Large intestine (tissue), 3 donors: ENCODE results near the gene KLK8. TPM values are rescaled to one million over a fixed set of nuclear protein-coding genes. Genes with fewer than 3 reads are reported as not detected.

ENCODE experiments used
- DNase-seq, 2 donors: peaks; one replicate each; pipeline versions ENCODE4 v3.0.0 to v3.0.0-alpha.2; 2013
- H3K27ac ChIP-seq: one replicate; pipeline ENCODE4 v1.5.1; 2013; ENCODE audit warnings: low read length
- H3K27me3 ChIP-seq: 2 replicates; pipeline ENCODE4 v1.6.1; 2013; ENCODE audit warnings: low read length; ENCODE audit not compliant: control insufficient read depth, insufficient read depth
- H3K36me3 ChIP-seq: 2 replicates; pipeline ENCODE4 v1.6.1; 2013; ENCODE audit warnings: low read length; ENCODE audit not compliant: control insufficient read depth, insufficient read depth
- H3K4me1 ChIP-seq: one replicate; pipeline ENCODE4 v1.6.1; 2013; ENCODE audit warnings: low read length; ENCODE audit not compliant: control insufficient read depth, insufficient read depth
- H3K4me3 ChIP-seq: one replicate; pipeline ENCODE4 v1.5.1; 2013; ENCODE audit warnings: low read length
- H3K9me3 ChIP-seq: one replicate; pipeline ENCODE4 v1.6.1; 2013; ENCODE audit warnings: mild to moderate bottlenecking, low read depth, low read length, moderate library complexity; ENCODE audit not compliant: control insufficient read depth
- WGBS: methylation state at CpG from one replicate; pipeline ENCODE4 v1.1.5; 2013; ENCODE audit warnings: low lambda C conversion rate; ENCODE audit not compliant: insufficient coverage; 5-methylcytosine and 5-hydroxymethylcytosine counted together
- polyA plus RNA-seq: library from polyadenylated mRNA; unstranded; fragments of 120-200 nt; gene quantifications from one replicate; pipeline ENCODE4 v1.2.1, GENCODE V29; 2013

Gene KLK8
- polyA plus RNA-seq, 1 donor: 0.79 TPM

GRCh38 chr19:51019544-51019925 lies 18.1 kb upstream of the KLK8 start, which contains the start of gene KLK10:
Gene KLK10 (minus strand): TSS chr19:51019709. CDS start chr19:51019130, 579 bp downstream.
- Histone ChIP-seq H3K36me3 (no peaks in the 10 kb centered on the region), H3K4me3 (no peak within 1 kb of the TSS), H3K27ac (no peak within 1 kb of the TSS), H3K4me1 (no peaks in the 10 kb centered on the region), H3K9me3 (peaks cover 4% of the 10 kb centered on the region), H3K27me3 (peaks cover 60% of the 10 kb centered on the region)
- no CpG with 5 or more reads among the region's 14 CpGs for WGBS
- no peak for DNase-seq

DNA sequence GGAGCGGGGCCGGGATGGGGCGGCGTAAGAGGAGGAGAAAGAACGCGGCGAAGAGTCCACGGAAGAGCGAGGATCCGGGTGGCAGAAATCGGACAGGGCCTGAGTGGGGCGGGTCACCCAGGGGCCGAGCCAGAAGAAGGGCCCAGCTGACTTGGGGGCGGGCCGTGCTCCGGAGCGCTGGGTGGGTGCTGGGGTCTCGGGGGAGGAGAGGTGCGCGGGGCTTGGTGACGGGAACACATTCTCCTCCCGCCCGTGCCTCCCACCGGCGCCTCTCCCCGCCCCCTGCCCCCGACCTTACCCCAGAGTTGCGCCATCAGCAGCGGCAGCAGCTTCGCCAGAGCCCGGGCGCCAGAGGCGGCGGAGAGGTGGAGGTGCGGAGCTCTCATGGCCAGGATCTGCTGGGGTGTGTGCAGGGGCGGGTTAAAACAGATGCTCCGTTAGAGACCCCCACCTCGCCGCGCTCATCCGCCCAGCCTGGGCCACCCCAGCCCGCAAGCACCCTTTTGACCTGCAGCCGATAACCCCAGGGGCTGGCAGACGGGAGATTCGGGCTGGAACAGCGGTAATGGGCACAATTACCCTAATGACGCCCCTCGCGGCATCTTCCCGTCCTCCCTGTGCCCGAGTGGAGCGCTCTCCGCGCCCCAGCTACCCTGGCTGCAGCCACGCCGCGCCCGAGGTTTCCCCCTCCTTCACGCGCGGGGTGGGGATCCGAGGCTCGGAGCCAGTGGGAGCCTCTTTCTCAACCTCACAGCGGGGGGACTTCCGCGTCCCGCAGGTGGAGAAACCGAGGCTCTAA lies 17.5 kb upstream of the KLK8 start:
- H3K9me3 ChIP-seq: peaks cover 4% of the 10 kb centered on the region
- no peaks in the 10 kb centered on the region for H3K4me1 ChIP-seq
- H3K36me3 ChIP-seq: no peaks in the 10 kb centered on the region
- no peak overlapping the region for H3K4me3 ChIP-seq
- H3K27me3 ChIP-seq: peaks cover 65% of the 10 kb centered on the region
- no peak overlapping the region for H3K27ac ChIP-seq
- no CpG with 5 or more reads among the region's 68 CpGs for WGBS
- DNase-seq: no peak

DNA sequence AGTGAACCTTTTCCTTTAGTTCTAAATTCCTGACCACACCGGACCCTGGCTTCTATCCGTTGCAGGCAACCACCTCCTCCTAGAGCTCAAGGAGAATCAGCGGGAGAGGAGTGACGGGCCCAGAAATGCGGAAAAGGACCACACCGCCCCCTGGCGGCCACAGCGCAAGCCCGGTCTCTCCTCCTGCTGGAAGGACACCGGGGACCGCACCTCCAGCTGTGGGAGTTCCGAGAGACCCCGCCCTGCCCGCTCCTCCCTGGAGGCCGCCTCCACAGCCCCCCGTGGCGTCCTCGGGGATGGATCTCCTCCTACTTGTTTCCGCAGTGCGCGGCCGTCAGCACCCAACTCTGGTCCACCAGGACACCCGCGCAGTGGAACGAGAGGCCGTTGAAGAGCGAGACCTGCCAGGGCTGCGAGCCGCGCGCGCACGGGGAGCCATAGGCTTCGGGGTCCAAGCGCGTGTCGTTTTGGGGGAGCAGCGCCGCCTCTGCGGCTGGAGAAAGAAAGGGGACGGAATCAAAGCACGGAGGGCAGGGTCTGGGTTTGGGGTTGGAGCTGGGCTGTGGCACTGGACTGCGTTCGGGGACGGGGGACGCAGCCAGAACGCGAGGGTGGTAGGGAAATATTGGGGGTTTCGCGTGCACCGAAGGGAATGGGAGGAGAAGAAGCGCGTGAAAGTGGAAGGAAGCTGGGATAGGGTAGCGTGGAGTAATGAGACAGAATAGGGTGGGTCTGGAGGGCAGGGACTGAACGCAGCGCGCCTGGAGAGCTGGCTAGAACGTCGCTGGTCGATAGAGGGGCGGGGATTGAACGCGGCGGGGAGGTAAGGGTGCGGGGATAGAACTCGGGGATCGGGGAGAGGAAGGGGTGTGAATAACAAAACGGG lies 15.6 kb upstream of the KLK8 start:
- no CpG with 5 or more reads among the region's 68 CpGs for WGBS
- no peaks in the 10 kb centered on the region for H3K36me3 ChIP-seq
- peaks cover 65% of the 10 kb centered on the region for H3K27me3 ChIP-seq
- H3K4me1 ChIP-seq: no peaks in the 10 kb centered on the region
- no peak overlapping the region for H3K4me3 ChIP-seq
- no peak overlapping the region for H3K27ac ChIP-seq
- peaks cover 4% of the 10 kb centered on the region for H3K9me3 ChIP-seq
- DNase-seq: peak in 1 of 2 donors; percentile 18

- H3K4me3 ChIP-seq: no peak overlapping the region
- peaks cover 4% of the 10 kb centered on the region for H3K9me3 ChIP-seq
- H3K27me3 ChIP-seq: peaks cover 61% of the 10 kb centered on the region
- no CpG with 5 or more reads among the region's 19 CpGs for WGBS
- no peaks in the 10 kb centered on the region for H3K4me1 ChIP-seq
- no peaks in the 10 kb centered on the region for H3K36me3 ChIP-seq
- no peak overlapping the region for H3K27ac ChIP-seq
- no peak for DNase-seq
Observed at GRCh38 chr19:51015691-51016267, 14.4 kb upstream of the KLK8 start.

DNA sequence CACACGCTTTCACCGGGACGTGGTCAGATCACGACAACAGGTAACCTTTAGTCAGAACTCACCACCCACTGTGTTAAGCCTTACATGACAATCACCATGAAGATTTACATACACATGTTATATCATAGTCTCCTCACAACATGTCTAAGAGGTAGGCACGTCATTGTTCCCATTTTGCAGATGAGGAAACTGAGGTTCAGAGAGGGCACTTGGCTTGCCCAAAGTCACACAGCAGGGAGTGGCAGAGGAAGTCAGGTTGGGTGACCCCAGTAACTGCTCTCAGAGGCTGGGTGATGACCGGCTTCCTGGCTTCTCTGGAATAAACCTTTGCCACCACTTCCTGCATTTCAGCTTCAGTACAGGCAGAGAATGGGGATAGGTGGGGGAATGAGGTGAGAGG lies 12.8 kb upstream of the KLK8 start:
- peaks cover 52% of the 10 kb centered on the region for H3K27me3 ChIP-seq
- H3K36me3 ChIP-seq: no peaks in the 10 kb centered on the region
- no peak for DNase-seq
- H3K4me3 ChIP-seq: no peak overlapping the region
- no peaks in the 10 kb centered on the region for H3K4me1 ChIP-seq
- peaks cover 4% of the 10 kb centered on the region for H3K9me3 ChIP-seq
- H3K27ac ChIP-seq: no peak overlapping the region
- WGBS: 100% methylated on average over 1 of the region's 6 CpGs

DNA sequence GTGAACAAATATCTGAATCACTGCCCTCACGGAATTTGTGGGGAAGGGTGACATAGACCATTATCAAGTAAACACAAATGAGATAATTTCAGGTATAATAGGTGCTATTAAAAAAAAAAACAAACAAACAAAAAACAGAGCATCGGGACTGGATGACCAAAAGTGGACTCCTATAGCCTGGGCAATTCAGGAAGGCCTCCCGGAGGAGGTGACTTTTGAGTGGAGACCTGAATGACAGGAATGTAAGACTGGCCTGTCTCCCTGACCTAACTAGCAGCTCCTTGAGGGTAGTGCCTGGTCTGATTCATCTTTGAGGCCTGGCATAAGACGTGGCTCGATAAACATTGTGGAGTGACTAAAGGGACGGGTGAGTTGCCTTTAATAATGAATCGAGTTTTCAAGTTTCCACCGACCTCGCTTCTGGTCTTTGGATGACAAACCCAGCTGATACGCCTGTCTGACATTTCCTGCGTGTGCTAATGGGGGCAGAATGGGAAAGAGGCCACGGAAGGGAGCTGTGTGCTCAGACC lies 11.3 kb upstream of the KLK8 start:
- Histone ChIP-seq H3K27ac (no peak overlapping the region), H3K27me3 (peaks cover 37% of the 10 kb centered on the region), H3K4me1 (no peaks in the 10 kb centered on the region), H3K36me3 (no peaks in the 10 kb centered on the region), H3K9me3 (peaks cover 4% of the 10 kb centered on the region), H3K4me3 (no peak overlapping the region)
- no peak for DNase-seq
- no CpG with 5 or more reads among the region's 12 CpGs for WGBS

DNA sequence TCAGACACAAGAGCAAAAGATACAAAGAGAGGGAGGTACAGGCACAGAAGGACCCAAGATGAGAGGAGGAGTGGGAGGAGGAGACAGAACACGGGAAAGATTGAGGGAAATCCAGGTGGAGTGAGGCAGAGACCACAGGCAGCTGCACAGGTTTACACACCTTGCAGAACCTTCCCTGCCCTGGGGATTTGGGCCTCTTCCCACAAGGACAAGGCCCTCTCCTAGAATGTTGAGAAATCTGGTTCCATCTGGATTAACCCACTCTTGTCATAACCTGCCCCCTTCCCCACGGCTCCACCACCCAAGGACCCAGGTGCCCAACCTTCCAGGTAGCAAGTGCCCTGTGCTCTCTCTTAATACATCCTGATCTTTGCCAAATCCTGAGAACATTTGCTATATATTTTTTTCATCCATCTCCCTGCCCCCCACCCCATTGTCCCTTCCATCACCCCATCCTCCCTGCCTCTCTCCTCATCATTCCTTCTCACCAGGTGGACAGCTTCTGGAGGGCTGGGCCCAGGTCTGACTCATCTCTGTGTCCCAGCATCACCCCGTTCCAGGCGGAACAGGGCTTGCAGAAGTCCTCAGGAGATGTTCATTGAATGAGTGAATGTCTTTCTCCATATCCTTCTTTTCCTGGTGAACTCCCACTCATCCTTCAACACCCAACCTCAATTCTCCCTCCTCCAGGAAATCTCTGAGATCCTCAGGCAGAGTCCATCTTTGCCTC lies 8.8 kb upstream of the KLK8 start:
- WGBS: 0% methylated on average over 1 of the region's 4 CpGs
- H3K4me1 ChIP-seq: no peaks in the 10 kb centered on the region
- H3K27me3 ChIP-seq: peaks cover 17% of the 10 kb centered on the region
- H3K9me3 ChIP-seq: no peaks in the 10 kb centered on the region
- no peak overlapping the region for H3K27ac ChIP-seq
- H3K36me3 ChIP-seq: no peaks in the 10 kb centered on the region
- DNase-seq: no peak
- no peak overlapping the region for H3K4me3 ChIP-seq

DNA sequence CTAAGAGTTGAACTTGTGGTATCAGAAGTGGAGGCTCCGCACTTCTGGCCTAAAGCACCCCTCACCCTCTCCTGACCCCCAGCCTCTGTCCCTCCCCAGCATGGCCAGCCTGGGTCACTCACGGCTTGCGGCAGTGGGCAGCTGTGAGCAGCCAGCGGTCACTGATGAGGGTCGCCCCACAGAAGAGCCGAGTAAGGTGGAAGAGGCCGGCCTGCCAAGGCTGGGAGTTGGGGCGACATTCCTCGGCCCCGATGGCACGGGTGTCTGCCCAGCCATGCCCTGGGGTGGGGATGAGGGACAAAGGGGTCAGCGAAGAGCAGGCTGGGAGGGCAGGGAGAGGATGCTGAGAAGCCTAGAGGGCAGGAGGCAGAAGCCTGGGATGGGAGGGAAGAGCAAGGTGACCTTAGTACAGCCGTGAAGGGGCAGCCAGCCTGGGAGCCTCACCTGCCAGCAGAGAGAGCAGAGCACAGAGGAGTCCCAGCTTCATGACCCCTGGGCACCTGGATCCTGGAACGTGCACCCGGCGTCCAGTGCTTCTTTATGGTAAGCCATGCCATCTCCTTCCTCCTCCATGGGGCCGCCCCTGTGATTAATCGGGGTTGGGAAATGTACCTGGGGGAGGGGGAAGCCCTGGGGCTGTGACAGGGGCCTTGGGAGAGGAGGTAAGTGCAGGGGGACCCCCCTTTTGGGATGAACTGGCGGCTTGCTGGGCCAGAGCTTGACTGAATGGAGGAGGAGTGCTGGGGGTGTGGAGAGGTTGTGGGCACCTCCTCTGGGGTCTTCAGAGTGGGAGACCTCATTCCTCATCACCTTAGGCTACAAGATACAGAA lies 7.9 kb upstream of the KLK8 start:
- H3K27ac ChIP-seq: no peak overlapping the region
- H3K4me3 ChIP-seq: no peak overlapping the region
- H3K4me1 ChIP-seq: no peaks in the 10 kb centered on the region
- no peaks in the 10 kb centered on the region for H3K9me3 ChIP-seq
- no peak for DNase-seq
- no peaks in the 10 kb centered on the region for H3K36me3 ChIP-seq
- peaks cover 8% of the 10 kb centered on the region for H3K27me3 ChIP-seq
- WGBS: no CpG with 5 or more reads among the region's 19 CpGs

DNA sequence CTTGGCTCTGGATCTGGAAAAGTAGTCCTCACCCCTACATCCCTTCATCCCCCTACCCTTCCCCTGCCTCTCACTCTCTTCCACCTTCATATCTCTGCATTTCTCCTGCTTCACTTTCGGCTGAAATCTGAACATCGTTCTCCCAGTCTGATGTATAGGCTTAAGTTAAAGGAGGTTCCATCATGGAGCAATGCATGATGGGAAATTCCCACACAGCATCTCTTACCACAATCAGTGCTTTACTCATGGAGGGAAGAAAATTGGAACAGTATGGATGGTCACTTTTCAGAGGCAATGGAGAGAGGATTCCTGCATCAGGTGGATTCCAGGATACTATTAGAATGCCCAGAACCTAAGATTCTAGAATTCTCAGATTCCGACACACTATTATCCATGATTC lies 6.1 kb upstream of the KLK8 start:
- H3K4me3 ChIP-seq: no peak overlapping the region
- no peaks in the 10 kb centered on the region for H3K36me3 ChIP-seq
- peaks cover 6% of the 10 kb centered on the region for H3K27me3 ChIP-seq
- no peak for DNase-seq
- no peak overlapping the region for H3K27ac ChIP-seq
- H3K9me3 ChIP-seq: peaks cover under 1% of the 10 kb centered on the region
- no peaks in the 10 kb centered on the region for H3K4me1 ChIP-seq
- WGBS: 83% methylated on average over 1 of the region's 3 CpGs
